Stimulated activated CD4-positive, alpha-beta T cell treated with anti-CD3 and anti-CD28 coated beads, Interleukin-15, amount 100 ng/mL, for 48 hours (primary cell): ENCODE measurements around the gene CXCR6.

Source experiments
- DNase-seq, 2 donors: peaks; one replicate each; pipeline ENCODE4 v3.0.0-alpha.2; 2020; ENCODE audit warnings: low read depth in 2 of 2

The CXCR6 gene

DNA sequence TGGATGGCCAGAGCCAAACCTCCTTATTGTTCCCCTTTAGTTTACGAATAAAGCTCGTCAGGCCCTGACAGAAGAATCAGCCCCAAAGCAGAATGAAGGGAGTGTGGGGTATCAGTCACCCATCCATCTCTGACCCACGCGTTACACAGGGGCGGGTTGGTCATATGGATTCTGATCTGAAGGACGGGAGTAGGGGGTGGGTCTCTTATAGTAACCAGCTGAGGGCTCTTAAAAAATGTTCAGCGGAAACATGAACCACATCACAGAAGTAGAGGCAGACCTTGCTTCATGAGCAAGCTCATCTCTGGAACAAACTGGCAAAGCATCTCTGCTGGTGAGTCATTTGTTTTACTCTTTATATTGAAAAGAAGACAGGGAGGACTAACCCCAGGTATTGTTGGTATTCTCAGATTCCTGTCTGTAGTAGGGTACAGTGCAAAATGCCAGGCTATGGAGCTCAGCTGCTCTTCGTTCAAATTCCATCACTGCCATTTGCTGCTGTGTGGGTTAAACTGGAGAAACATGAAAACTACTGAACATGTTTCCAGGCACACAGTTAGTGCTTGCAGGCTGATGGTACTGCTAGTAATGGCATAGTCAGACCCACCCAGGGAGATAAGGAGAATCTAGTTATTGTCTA lies at the start of gene CXCR6:
CXCR6 (plus strand) TSS at position 258 of the 640 bp plus-strand sequence. CDS start 3,018 bp downstream, outside the sequence.
- DNase-seq, result peak; percentile 22 to 25

DNA sequence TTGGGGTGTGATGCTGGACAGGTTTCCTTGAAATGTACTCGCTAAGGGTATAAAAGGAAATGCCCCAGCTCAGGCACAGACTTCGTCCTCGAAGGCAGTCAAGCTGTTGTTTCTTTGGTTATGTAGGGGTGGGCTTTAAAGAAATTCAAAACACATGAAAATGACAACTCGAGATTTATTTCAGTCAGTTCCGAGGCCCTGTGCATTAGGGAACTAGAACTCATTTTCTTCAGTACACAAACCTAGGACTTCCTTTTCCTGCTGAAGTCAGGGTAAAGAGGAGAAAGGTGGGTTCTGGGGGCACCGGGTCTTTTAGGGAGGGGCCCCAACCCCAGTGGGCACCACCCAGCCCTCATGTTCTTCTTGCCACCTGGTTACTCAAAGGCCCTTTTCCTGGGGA lies 49.2 kb upstream of the CXCR6 start:
- no peak for DNase-seq

DNA sequence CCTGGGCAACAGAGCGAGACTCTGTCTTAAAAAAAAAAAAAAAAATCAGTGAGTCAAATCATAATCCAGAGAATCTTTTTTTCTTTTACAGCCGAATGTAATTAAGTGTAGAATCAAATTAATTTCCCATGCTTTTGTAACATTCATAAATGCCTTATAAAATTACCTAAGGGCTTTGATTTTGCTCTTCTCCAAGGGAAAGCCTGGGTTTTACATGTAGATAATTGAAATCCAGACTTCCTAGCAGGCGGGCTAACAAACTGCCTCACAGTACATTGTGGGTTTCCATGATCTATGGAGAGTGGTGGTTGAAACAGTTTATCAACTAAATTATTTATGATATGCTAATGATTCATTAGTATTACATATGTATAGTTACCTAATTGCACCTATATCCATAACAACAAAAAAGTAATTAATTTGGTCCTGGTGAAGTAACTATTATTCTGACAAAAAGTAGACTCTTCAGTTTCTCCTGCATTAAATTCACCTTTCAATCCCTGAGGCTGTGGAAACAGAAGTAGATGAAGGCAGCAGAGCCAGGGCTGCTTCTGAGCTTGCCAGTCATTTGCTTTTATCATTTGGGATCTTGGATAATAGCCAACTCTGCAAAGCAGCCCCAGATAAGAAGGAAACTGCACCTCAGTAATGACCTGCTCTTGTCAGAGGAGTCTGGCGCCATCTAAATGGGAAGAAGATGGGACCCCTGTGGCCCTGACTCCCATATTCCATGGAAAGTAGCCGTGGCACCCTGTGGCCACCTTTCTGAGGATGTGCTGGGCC lies 47.4 kb upstream of the CXCR6 start:
- no peak for DNase-seq

DNA sequence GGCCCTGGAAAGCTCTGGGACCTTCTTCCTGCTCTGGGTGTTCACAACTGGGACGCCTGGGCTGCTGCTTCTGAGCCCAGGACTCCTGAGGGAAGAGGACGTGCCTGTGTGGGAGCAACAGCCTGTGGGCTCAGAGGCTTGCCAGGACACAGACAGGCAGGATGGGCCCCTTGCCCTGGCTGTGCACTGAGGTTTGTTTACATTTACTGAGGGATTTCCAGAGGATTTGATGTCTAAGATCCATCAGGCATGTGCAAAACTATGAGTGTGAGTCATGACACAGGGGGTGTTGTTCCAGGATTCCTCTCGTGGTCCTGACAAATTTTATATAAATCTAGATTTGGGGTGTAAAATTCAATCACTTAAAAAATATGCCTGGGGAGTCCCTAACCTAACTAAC lies 46.3 kb upstream of the CXCR6 start:
- no peak for DNase-seq

DNA sequence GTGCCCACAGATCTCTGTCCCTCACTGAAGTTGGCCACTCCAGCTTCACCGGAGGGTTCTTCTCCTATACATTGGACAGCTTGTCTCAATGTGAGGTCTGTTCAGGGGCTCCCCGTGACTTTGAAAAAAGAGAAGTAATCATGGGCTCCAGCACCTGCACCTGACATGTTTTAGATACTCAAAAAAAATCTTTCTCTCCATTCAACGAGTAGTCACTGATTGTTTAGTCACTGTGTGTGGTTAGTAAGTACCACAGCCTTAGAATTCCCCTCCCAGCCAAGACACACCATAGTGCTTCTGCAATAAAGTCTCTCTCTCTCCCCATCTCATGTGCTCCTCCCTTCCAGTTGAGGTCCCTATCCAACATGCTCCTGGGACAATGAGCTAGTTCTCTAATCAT lies 38.3 kb upstream of the CXCR6 start:
- no peak for DNase-seq

DNA sequence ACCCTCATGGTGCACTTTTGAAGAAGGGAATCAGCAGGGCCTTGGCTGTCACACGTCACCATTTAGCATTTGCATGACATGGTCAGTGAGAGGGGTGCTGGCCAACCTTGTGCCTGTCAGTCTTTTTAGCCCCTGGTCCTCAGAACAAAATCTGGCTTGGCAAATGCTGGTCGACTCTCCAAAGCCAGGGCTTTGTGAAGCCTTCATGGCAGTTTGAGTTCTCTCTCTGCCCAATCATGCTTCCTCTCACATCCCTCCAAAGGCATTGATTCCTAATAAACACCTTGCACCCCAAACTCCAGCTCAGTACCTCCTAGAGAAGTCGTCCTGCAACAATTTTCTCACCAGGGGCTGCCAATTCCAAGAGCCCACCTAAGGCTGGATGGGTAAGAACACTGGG lies 37.5 kb upstream of the CXCR6 start:
- no peak for DNase-seq

DNA sequence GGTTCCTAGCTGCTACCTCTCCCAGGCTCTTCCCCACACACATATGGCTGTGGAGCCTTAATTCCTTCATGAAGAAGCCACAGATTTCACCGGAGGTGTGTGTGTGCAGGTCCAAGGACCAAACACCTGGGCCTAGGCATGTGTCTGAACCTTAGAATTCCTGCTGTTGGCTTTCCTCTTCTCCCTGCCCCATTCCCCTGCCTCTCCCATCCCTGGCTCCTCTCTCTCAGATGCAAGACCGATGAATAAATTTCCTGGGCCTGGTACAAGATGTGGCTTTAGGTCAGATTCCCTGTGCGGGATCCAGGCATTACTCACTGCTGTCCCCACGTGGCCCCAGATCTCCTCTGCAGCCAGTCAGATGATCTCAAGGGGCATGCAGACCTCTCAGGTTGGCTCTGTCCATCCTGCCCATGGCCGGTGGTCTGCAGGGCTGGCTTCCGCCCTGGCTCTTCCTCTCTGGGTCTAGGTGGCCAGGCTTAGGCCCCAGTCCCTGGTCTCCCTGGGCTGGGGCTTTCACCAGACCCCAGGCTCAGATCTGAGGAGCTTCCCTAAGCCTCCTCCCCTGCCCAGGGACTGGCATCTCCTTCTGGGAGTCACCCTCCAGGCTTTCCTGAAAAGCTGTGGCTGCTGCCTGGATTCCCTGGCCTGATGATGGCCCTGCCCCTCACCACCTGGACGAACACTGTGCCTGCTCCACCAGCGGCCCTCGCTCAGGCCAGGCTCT lies 36.4 kb upstream of the CXCR6 start:
- DNase-seq, result no peak

DNA sequence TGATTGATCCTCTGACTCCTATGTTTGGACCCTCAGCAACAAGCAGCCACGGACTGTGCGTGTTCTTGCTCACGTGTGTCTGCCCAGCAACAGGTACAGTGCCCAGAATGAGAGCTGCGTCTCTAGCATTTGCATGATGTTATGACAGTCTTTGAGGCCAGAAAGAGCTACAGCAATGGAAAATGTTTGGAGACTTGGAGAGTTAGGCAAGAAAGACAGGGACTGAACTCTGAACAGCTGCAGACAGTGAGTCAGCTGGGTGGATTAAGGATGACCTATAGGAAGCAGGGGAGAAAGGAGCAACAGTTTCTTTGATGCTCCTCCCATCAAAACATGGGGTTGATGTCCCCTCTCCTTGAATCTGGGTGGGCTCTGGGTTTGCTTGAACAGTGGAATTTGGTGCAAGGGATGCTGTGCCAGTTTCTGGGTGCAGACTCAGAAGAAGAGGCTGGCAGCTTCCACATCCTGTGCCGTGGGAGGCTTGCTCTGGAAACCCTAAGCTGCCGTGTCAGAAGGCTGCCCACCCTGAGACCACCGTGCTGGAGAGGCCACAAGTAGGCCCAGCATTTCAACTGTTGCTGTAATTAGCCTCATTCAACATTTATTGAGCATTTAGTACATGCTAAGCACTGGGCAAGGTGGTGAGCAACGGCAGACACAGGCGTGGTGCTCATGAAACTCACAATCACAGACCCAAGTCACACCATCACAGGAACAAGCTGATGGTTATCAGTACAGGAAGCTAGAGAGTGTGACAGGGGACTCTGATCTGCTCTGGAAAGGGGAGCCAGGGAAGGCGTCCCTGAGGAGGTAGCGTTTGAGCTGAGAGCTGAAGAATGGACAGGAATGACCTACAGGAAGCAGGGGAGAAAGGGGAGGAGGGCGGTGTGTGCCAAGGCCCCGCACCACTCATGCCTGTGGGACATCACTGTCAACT lies 35.2 kb upstream of the CXCR6 start:
- no peak for DNase-seq

DNA sequence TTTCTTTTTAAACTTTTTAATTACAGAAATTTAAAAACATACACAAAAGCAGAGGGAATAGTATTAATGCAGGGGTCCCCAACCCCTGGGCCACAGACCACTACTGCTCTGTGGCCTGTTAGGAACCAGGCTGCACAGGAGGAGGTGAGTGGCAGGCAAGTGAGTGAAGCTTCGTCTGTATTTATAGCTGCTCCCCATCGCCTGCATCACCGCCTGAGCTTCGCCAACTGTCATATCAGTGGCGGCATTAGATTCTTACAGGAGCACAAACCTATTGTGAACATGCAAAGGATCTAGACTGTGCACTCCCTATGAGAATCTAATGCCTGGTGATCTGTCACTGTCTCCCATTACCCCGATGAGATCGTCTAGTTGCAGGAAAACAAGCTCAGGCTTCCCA lies 34.5 kb upstream of the CXCR6 start:
- DNase-seq, result no peak

DNA sequence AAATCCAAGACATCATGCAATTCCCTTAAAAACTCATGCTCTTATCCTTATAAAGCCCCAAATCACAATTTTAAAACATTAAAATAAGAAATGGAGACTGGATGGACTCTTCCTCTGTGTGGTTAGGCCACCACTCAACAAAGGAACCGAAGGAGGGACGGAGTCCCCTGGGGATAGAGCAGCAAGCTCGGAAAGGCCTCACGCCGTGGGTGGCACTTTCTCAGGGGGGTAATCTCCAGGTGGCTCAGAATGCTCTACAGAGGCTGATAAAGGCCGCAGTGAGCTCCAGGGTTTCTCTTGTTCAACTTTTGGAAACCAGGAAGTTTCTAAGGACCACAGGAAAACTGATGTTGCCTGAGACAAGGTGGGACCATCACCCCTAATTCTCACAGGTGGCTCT lies 33.7 kb upstream of the CXCR6 start:
- DNase-seq, result no peak

DNA sequence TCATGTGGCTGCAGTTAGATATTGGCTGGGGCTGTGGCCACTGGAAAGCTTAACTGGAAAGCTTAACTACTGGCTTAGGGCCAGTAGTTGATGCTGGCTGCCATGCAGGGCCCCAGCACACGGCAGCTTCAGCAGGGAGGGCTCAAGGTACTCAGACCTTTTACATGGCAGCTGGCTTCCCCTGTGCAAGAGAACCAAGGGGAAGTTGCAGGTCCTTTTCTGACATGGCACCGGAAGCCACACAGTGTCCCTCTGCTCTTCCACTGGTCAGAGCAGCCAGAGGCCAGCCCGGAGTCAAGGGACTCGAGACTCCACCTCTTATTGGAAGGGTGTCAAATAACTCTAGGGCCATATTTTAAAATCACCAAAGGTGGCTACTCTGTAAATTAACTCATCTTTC lies 32.4 kb upstream of the CXCR6 start:
- no peak for DNase-seq

DNA sequence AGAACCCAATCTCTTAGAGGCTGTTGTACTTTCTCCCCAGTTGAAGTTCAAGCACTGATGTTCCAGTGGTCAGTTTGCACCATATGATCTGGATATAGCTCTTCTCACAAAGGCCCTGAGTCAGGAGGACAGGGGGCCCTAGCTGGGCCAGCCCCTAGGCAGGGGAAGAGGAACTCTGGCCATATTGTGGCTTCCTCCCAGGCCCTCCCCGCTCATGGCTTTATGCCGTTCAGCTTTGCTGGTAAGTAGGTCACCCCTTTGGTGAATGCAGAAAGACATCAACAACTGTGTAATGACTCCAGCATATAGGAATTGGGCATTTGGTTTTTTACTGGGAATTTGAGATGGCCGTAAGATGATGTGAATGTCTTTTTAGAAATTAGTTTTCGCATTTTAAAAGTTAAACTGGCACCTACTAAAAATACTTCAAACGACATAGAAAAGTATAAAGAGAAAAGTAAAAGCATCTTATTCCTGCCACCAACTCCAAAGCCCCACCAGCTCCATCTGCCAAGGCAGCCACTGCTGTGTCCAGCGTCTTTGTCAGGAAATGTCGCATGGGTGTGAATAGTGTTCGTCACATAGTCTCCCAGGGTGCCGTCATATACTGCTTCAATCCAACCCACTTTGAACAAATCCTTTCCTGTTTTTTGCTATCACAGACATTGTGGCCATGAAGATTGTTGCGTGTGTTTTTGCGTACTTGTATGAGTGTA lies 31.6 kb upstream of the CXCR6 start:
- DNase-seq, result no peak

DNA sequence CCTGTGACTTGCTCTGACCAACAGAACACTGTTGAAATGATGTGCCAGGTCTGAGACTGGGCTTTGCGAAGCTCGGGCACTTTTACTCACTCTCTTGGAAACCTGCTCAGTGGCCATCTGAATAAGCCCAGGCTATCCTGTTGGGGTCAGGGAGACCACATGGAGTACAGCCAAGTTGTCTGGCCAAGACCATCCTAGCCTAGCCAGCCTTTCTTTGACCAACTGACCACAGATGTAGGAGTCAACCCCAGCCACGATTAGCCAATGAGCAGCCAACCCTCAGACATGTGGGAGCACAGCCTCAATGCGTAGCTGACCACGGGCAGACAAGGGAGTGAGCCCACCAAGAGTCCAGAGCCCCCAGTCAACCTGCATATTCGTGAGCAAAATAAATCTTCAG lies 30.8 kb upstream of the CXCR6 start:
- no peak for DNase-seq

DNA sequence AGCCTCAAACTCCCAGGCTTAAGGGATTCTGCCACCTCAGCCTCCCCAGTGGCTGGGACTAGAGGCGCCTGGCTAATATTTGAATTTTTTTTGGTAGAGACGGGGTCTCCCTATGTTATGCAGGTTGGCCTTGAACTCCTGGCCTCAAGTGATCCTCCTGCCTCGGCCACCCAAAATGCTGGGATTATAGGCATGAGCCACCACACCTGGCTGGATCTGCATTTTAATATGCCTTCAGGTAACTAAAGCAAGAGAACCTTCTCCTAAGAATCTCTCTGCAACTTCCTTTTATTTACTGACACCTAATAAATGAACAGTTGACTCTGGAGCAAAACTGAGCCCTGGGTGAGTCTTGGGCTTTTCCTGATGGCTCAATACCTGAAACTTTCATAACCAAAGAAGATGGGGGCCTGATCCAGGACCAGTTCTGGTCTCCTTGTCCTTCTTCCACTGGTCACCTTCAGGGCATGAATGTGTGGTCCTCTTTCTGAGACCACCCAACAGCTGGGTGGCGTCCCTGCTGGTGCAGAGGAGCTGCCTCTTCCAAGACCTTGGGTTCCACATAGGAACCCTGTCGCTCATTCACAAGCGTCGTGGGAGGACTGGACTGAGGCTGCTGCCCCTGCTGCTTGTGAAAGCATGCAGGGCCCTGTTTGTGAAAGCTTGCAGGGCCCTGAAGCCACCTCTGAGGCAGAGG lies 28.8 kb upstream of the CXCR6 start:
- DNase-seq, result no peak

DNA sequence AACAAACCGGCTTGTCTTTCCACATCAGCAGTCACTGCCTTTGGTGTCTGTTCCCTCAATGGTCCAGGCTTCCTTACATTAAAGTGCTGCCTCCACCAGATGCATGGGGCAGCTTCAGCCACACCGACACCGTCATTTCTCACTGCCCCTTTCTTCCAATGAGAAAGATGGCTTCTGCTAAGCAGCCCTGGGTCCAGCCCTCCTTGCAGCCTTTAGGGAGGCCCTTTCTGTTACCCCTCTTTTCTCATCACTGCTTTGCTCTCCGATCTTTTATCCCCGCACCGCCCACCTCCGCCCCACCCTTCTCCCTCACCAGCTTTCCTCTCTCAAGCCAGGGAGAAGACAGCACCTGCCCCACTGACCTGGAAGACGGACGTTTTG lies 28.2 kb upstream of the CXCR6 start:
- DNase-seq, result no peak

DNA sequence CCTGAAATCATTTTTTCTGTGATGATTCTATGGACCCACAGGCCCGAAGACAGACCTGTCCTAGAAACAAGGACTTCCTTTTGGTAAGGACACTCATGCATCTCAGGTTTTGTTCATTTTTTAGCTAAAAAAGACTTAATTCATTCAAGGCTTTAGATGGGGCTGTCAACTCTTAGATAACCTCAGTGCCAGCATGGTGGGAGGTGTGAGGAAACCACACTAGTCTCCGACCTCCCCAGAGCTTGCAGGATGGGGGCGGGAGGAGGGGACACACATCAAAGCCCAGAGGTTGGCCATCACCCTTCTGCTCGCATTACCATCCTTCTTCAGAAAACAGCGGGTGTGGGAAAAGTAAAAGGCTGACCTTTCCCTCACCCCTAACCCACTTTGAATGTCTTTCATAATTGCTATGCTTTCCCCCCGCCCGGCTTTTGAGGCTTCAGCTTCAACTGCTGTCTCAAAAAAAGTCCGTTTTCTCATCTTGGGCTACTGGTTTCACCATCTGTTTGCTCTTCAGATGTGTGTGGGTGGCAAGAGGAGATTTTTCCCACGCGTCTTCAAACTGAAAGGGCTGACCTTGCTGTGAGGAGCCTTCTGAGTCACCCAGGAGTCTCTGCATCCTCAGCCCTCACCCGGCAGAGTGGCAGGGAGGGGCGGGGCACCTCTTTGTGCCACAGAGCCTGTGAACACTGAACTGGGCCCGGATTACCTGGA lies 27.6 kb upstream of the CXCR6 start:
- peak; percentile 70 to 75 for DNase-seq

DNA sequence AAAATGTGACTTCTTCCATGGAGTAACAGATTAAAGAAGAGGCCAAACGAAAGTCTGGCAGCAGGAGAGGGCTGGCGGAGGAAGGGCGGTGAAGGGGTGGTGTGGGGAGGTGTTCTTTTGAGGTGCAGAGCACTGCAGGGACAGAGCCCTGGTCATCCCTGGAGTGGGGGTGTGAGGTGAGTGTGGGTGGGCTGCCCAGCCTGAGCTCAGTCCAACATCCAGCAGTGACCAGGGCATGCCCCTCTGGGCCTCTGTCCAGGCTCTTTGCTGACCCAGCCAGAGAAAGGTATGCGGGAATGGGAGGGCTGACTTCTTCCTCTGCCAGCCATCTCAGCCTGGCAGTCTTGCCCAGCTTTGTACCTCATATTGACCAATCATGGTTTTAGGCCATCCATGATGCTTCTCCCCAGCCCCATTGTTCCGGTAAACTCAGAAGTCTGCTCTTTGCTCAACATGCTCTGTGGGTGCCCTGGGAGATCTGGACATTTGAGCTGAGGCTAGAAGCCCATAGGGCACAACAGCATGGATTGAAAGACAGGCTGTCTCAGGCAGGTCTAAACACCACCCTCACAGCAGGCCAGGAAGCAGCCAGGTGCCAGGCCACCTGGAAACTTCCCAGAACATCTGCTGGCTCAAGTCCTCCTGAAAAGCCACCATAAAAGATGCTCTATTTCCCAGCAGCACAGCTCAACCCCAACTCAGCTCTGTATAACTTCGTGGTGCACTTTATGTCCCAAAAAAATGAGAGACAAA lies 25.9 kb upstream of the CXCR6 start:
- no peak for DNase-seq

DNA sequence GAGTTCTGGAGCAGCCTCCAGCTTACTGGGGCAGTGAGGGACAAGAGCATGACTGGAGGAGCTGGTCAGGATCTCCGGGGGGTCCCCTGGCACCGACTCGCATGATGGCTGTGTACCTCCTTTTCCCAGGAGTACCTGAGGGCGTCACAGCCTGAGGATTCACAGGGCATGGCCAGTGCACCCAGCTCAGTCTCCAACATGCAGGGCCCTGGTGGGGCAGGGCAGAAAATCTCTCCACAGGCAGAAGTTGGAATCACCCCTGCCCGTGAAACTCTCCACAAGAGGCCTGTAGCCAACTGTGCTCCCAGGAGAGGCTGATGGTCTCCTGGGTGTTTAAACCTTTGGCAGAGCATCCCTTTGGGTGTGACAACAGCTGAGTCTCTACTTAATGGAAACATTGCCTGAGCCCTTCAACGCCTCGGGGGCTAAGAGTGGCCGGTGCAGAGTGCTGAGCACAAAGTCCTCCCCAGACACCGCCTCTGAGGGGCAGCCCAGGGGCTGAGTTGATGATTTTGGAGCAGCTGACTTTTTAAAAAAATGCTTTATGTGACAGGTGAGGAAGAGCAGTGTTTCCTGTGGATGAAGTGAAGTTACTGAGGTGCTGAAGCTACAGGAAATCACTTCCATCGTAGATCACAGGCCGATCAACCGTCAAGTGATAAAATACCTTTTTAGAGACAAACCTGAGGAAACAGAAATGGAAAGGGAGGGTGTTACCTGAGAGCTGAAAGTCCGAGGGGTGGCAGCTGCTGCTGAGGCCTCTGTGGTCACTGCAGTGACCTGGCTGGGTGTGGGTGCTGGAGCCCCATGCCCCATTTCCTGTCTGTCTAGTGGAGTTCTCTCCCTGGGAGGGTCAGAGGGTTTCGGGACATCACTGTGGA lies 21.9 kb upstream of the CXCR6 start:
- DNase-seq, result no peak
